ENCODE results near the gene CERS6.

DNA sequence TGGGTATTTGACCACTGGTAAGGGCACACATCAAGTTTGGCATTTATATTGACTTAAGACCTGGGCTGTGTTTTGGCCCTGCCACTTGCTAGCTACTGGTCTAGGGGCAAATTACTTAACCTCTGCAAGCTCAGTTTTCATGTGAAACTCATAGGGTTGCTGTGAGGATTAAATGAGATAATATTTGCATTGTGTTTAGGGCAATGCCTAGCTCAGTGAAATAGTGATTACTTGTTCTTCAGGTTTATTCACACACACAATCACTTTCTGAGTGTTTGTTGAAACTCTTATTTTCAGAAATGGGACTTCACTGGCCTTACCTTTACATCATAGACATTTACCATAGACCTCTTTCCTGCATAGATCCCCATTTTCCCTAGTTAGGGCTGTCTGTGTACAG is 12.3 kb downstream of the CERS6 start:
- TF ChIP-seq, protein P1, sequence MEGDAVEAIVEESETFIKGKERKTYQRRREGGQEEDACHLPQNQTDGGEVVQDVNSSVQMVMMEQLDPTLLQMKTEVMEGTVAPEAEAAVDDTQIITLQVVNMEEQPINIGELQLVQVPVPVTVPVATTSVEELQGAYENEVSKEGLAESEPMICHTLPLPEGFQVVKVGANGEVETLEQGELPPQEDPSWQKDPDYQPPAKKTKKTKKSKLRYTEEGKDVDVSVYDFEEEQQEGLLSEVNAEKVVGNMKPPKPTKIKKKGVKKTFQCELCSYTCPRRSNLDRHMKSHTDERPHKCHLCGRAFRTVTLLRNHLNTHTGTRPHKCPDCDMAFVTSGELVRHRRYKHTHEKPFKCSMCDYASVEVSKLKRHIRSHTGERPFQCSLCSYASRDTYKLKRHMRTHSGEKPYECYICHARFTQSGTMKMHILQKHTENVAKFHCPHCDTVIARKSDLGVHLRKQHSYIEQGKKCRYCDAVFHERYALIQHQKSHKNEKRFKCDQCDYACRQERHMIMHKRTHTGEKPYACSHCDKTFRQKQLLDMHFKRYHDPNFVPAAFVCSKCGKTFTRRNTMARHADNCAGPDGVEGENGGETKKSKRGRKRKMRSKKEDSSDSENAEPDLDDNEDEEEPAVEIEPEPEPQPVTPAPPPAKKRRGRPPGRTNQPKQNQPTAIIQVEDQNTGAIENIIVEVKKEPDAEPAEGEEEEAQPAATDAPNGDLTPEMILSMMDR (optimal IDR thresholded peaks at IDR 0.05 in 1 of 3, IDR thresholded peaks at IDR 0.05 in 1 of 3, conservative IDR thresholded peaks at IDR 0.05 in 1 of 3; ENCODE audit: extremely low read depth in 1 of 3, insufficient read depth in 2 of 3, low read length in 3 of 3), result no peak
- TF ChIP-seq EZH2 (IDR thresholded peaks at IDR 0.05; ENCODE audit: low read length), result no peak
